ENCODE data around the gene ETFB.
A peak's percentile ranks its signal among the peaks of the same experiment; 100 is the strongest.

Gene ETFB

DNA sequence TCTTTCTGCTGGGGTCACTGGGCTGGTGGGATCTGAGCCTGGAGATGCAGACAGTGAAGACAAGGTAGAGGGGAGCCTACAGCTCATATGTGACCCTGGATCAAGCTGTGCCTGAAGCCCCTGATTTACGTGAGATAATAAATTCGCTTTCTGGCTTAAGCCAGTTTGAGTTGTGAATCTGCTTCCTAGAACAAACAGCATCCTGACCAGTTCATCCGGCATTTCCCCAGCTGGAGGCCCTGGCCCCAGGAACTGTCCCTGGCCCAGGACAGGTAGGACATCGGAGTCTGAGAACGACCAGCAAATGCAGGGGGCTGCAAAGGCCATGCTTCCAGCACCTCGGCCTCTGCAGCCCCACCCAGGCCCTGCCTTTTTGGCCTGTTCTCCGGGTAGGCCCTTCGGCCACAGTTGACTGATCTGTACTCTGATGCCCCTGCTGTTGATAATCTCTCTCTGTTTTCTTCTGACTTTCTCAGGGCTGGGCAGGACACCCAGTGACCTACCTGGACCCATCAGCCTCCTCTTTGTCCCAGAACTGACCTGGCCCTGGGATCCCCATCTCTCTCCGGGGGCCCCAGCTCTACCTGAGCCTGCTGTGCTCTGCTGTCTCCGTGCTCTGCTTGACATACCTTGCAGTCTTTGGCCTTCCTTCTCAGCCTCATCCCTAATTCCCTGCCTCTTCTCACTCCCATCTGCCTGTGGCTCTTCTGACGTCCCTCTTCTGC lies 14.8 kb downstream of the ETFB start:
- no peak for DNase-seq (ENCODE audit: low read depth in 2 of 2)

GRCh38 chr19:51347209-51347928 lies 18.8 kb downstream of the ETFB start:
- no peak for DNase-seq (ENCODE audit: low read depth in 2 of 2)

DNA sequence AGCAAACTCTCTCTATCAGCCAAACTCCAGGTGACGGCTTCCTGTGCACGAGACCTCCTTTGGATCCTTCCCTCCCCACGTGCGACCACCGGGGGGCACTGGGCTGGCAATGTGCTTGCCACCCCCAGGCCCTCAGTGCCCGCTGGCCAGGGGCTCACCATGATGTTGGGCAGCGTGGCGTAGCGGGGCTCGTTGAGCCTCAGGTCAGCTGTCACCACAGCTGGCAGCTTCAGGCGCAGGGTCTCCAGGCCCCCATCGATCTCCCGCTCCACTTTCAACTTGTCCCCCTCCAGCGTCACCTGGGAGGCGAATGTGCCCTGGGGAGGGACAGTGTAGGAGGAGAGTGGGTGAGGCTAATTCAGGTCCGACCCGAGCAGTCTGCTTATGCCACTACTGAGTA lies 19.4 kb downstream of the ETFB start:
- DNase-seq (ENCODE audit: low read depth in 2 of 2) = no peak

DNA sequence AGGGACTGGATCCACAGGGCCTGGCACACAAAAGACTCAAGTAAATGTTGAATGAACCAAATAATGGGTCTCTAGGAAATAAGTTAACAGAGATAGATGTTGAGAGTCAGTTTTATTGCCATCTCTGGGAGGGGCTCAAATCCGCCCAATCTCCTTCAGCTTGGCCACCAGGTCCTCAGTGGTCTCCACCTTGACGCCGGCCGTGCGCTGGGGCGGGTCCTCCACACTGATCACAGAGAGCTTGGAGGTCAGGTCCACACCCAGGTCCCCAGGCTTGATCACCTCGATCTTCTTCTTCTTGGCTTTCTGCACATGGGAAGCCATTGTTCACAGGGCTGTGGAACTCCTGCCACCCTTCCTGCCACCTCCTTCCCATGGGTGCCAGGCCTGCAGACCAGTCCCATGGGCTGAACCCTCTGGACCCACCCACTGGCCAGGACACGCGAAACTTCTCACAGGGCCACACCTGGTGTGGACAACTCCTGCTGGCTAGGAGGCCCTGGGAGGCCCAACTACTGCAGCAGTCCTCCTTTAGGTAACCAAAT lies 21.0 kb downstream of the ETFB start:
- no peak for DNase-seq (ENCODE audit: low read depth in 2 of 2)

GRCh38 chr19:51342631-51343569 lies 23.3 kb downstream of the ETFB start:
- no peak for DNase-seq (ENCODE audit: low read depth in 2 of 2)

GRCh38 chr19:51341976-51342580 lies 24.1 kb downstream of the ETFB start, which contains the start of gene VSIG10L:
TSS of gene VSIG10L (minus strand) at chr19:51342139. CDS start at chr19:51342124, 15 bp downstream.
- DNase-seq (ENCODE audit: low read depth in 2 of 2) = no peak

GRCh38 chr19:51341066-51341465 lies 25.1 kb downstream of the ETFB start:
- no peak for DNase-seq (ENCODE audit: low read depth in 2 of 2)

DNA sequence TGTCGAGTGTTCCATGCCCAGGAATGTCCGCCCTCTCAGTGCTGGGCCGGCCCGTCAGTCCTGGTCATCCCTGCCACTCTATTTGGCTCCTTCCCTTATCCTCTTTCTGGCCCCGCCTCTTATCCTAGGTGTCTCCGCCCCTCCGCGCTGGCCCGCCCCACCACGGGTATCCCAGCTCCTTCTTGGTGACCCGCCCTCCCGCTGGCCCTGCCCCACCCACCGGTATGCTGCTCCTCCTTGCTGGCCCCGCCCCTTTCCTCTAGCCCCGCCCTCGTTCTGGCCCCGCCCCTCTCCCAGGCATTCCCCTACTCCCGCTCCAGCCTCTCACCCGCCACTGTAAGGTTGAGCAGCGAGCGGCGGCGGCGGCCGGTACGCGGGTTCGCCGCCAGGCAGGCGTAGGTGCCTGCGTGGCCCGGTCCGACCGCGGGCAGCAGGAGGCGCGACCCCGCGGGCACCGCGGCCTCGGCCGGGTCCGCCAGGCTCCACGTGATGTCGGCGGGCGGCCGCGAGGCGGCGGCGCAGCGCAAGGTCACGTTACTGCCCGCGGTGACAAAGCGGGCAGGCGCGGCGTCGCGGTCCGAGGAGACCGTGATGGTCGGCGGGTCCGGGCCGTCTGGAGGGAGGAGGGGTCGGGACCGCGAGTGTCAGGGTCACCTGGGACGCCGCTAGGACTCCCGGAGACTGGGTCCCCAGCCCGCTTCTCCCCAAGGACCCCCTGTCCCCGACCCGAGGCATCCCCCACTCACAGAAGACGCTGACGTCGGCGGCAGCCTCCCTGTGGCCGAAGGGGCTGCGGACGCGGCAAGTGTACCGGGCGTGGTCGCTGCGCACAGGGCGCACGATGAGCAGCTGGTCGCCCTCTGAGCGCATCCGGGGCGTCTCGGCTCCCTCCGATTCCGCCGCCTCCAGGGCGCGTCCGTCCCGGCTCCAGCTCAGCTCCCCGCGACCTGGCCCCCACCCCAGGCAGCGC lies 26.2 kb downstream of the ETFB start:
- DNase-seq (ENCODE audit: low read depth in 2 of 2) = peak; percentile 86 to 87

DNA sequence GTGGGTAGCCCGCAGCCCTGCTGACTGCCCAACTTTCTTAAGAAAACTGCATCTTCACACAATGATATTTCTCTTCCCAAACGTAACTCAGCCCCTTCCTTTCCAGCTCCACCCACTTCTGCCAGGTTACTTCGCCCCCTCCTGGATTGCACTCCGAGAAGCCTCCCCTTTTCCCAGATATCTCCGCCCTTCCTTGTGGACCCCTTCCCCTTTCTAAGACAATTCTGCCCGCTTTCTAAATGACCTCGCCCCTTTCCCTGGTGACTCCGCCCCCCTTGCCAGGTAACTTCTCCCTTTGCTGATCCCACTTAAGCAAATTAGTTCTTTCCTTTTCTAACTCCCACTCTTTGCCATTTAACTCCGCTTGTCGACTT lies 26.9 kb downstream of the ETFB start:
- DNase-seq (ENCODE audit: low read depth in 2 of 2) = no peak

GRCh38 chr19:51338563-51339312 lies 27.4 kb downstream of the ETFB start:
- no peak for DNase-seq (ENCODE audit: low read depth in 2 of 2)

- no peak for DNase-seq (ENCODE audit: low read depth in 2 of 2)
These were observed 28.2 kb downstream of the ETFB start for GRCh38 chr19:51337861-51338562.

DNA sequence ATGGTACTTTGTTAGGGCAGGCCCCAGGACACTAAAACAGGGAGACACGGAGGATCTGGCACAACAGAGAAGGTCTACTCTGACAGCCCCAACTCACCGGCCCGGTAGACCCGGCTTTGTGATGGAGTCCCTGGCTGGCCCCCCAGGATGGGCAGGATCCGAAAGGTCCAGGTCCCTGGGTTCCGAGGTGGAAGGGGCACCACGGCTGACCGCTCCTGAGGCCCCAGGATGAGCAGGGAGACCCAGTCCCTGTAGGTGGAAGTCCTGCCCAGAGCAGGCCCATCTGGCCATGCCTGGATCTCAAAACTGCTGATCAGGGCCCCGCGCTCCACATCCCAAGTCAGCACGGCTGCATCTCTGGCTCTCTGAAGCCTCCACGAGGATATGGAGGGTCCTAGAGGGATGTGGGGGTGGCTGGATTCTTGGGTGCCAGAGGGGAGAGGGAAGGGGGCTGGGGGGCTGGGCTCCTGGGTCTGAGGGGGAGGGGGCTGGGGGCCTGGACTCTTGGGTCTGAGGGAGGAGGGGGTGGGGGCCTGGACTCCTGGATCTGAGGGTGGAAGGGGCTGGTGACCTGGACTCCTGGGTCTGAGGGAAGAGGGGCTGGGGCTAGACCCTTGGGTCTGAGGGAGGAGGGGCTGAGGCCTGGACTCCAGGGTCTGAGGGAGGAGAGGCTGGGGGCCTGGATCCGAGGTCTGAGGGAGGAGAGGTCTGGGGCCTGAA lies 28.9 kb downstream of the ETFB start:
- no peak for DNase-seq (ENCODE audit: low read depth in 2 of 2)

GRCh38 chr19:51333836-51334460 lies 32.2 kb downstream of the ETFB start:
- DNase-seq (ENCODE audit: low read depth in 2 of 2) = no peak

DNA sequence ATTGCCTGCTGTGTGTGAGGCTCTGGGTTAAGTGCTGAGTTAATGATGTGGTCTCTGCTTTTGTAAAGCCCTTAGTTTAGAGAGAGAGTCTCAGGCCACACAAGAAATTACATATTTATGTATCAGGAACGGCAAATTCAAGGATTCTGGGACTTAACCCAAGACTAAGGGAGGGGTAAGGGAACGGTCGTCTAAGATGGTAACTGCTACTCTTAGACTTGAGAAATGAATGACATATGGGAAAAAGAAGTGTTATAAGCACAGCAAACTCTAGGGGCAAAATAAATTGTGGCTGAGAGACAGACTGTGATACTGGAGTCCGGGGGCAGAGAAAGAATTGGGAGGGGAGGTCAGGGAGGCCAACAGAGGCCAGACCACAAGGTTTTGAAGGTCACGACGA lies 34.5 kb downstream of the ETFB start:
- DNase-seq (ENCODE audit: low read depth in 2 of 2) = no peak

GRCh38 chr19:51331193-51331592 lies 35.0 kb downstream of the ETFB start:
- no peak for DNase-seq (ENCODE audit: low read depth in 2 of 2)

DNA sequence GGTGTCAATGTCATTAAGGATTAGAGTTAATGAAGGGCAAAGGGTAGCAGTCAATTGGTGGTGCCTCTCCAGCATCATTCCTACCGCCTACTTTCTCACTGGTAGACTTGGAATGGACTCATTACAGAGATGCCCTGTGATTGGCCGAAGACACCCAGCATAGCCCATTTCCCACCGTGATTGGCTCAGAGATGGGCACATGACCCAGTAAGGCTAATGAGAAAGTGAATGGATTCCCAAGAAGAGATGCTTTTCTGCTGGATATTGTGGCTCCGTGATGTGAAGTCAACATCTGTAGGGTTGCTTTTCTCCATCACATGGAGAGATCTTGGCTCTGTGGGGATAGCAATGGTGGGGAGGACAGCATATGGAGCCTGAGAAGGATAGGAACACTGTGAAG lies 35.8 kb downstream of the ETFB start:
- no peak for DNase-seq (ENCODE audit: low read depth in 2 of 2)

DNA sequence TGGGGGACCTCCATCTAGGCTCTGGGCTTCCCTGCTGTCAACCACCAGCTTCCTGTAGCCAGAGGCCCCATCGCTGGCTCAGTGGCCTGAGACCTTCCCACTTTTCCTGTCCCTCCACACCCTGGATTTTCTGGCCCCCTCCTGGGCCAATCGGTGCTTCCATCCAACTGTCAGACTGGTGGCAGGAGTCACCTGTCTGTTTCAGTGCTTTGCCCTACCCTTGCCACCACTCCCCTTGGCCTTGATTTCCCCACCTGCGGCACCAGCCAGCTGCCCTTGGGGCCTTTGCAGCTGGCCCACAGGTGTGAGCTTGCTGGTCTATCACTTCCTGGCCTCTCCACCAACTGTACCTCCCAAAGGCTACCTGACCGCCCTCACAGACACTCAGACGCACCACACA lies 36.8 kb downstream of the ETFB start:
- no peak for DNase-seq (ENCODE audit: low read depth in 2 of 2)

Measured in fibroblast of skin of left biceps (primary cell).